Gastrocnemius medialis (tissue), 4 donors: ENCODE results near the gene KRTAP9-8.
"Not testable (repeated sequence)": the region's sequence is repeated elsewhere in the genome, so short reads cannot be mapped to it uniquely, and the experiment has no call there.

Experiments
- POLR2A ChIP-seq, 2 donors: fragments of 450-650 bp; IDR thresholded peaks; one replicate each; pipeline ENCODE4 v1.6.1; 2017; ENCODE audit warnings: antibody characterized with exemption in 2 of 2, mild to moderate bottlenecking in 2 of 2, moderate library complexity in 2 of 2
- TF ChIP-seq, protein P1 (sequence below), 5 experiments: fragments of 450-650 bp in 3 of 5; fragments of 200-600 bp in 2 of 5; sonication (generic) in 2 of 5; IDR thresholded peaks in 4 of 5; conservative IDR thresholded peaks in 1 of 5; 1 replicate in 4 of 5; 2 replicates in 1 of 5; pipeline ENCODE4 v1.5.1; 2016 to 2019; ENCODE audit warnings: antibody characterized with exemption in 5 of 5, mild to moderate bottlenecking in 3 of 5, moderate library complexity in 3 of 5

DNA sequence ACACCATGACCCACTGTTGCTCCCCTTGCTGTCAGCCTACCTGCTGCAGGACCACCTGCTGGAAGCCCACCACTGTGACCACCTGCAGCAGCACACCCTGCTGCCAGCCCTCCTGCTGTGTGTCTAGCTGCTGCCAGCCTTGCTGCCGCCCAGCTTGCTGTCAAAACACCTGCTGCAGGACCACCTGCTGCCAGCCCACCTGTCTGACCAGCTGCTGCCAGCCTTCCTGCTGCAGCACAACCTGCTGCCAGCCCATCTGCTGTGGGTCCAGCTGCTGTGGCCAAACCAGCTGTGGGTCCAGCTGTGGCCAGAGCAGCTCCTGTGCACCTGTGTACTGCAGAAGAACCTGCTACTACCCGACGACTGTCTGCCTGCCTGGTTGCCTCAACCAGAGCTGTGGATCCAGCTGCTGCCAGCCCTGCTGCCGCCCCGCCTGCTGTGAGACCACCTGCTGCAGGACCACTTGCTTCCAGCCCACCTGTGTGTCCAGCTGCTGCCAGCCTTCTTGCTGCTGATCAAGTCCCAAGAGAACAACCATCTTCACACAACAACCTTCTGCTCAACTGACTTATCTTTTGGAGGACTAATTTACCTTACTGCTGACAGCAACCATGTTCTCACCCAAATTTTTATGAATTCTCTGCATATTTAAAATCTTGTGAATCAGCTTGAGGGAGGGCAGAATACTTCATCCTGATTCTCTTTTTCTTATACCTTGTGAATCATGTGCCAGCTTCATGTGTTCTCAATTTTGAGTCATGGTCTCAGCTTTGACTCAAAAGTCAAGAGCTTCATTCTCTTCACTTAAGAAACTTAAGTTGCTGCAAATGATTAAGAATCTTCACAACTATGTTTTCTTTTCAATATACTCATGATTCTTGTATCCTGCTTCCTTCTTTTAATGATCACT, 17.8 kb downstream of the KRTAP9-8 start, which contains the start of gene KRTAP9-9:
- TF ChIP-seq, protein P1, sequence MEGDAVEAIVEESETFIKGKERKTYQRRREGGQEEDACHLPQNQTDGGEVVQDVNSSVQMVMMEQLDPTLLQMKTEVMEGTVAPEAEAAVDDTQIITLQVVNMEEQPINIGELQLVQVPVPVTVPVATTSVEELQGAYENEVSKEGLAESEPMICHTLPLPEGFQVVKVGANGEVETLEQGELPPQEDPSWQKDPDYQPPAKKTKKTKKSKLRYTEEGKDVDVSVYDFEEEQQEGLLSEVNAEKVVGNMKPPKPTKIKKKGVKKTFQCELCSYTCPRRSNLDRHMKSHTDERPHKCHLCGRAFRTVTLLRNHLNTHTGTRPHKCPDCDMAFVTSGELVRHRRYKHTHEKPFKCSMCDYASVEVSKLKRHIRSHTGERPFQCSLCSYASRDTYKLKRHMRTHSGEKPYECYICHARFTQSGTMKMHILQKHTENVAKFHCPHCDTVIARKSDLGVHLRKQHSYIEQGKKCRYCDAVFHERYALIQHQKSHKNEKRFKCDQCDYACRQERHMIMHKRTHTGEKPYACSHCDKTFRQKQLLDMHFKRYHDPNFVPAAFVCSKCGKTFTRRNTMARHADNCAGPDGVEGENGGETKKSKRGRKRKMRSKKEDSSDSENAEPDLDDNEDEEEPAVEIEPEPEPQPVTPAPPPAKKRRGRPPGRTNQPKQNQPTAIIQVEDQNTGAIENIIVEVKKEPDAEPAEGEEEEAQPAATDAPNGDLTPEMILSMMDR (IDR thresholded peaks at IDR 0.05 in 4 of 5, conservative IDR thresholded peaks at IDR 0.05 in 1 of 5), result not testable (repeated sequence)
- not testable (repeated sequence) for TF ChIP-seq POLR2A (IDR thresholded peaks at IDR 0.05)
